ENCODE results near the gene OR9A2. TPM values are rescaled to one million over a fixed set of nuclear protein-coding genes. Genes with fewer than 3 reads are reported as not detected.

Gene OR9A2
- total and polyA plus RNA-seq, 12 donors: 0.25 TPM; not detected in 11

DNA sequence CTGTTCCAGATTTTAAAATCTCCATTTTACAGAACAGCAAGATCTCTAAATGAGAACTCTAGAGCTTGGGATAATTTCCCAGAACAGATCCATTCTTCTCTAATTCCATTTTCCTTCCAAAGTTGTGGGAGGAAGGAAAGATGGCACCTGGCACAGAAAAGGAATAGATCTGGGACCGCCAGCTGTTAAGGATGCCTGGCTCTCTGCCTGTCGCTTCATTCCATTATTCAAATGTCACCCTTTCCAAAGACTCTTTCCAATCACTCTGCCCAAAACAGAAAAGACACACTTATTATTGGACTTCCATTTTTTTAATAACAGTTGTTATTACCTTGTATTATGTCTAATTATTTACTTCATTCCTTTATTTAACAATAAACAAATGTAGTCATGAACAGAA, 751 bp upstream of the OR9A2 start:
- no peaks in the 10 kb centered on the region for H3K36me3 ChIP-seq
- TF ChIP-seq CTCF (IDR thresholded peaks at IDR 0.05): no peak
- H3K27ac ChIP-seq: no peak overlapping the region
- H3K4me3 ChIP-seq: no peak overlapping the region
- WGBS, 2 donors: 83 to 87% methylated on average over 2 of the region's 2 CpGs
- H3K27me3 ChIP-seq: no peaks in the 10 kb centered on the region
- H3K9me3 ChIP-seq: no peaks in the 10 kb centered on the region
- H3K4me1 ChIP-seq: no peaks in the 10 kb centered on the region
- intact Hi-C loops (cut with DNase I): loop anchor here in 1 of 10 donors (10.0 kb wide), 1 partner anchor 67 kb away; no protein-coding TSS in a partner anchor
- DNase-seq: no peak
- ATAC-seq: no peak

GRCh38 chr7:143025371-143025770, 1.6 kb downstream of the OR9A2 start:
- Histone ChIP-seq H3K27ac (no peak overlapping the region), H3K27me3 (no peaks in the 10 kb centered on the region), H3K4me3 (no peak overlapping the region), H3K4me1 (no peaks in the 10 kb centered on the region), H3K9me3 (no peaks in the 10 kb centered on the region), H3K36me3 (no peaks in the 10 kb centered on the region)
- ATAC-seq (no peak), DNase-seq (no peak)
- intact Hi-C loops (cut with DNase I): loop anchor here in 1 of 10 donors (10.0 kb wide), 1 partner anchor 69 kb away; no protein-coding TSS in a partner anchor
- TF ChIP-seq CTCF (IDR thresholded peaks at IDR 0.05): no peak
- WGBS, 2 donors: 71 to 79% methylated on average over 2 of the region's 2 CpGs

DNA sequence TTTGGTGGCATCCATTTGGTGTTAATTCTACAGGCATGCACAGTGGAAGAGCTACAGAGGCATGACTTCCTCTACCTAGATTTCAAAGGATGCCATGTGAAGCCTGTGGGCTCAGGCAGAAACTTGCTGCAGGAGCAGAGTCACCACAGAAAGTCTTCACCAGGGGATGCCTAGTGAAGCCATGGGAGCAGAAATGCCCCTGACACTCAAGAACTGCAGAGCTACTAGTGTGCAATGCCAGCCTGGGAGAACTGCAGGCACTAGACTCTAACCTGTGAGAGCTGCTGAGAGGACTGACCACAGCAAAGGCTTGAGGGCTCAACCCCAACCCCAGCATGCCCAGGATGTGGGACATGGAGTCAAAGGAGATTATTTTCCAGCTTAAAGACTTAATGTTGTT, 3.9 kb downstream of the OR9A2 start:
- intact Hi-C loops (cut with DNase I): loop anchor here in 1 of 10 donors (10.0 kb wide), 1 partner anchor 72 kb away; no protein-coding TSS in a partner anchor

DNA sequence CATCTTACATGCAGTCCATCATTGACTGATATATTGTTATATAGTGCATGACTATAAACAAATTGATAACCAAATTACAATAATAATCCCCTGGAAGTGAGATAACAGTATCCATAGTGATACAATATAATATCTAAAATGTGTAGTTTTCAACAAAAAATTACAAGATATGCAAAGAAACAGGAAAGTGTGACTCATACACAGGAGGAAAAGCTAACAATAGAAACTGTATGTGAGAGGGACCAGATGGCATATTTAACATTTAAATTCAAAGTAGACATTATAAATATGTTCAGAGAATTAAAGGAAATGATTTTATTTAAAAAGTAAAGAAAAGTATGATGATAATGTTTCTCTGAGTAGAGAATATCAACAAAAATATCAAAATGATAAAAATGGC, 8.0 kb downstream of the OR9A2 start:
- no peak overlapping the region for H3K27ac ChIP-seq
- no peak for ATAC-seq
- H3K4me1 ChIP-seq: peaks cover 0 to 6% (median 0%) of the 10 kb centered on the region in 9 donors
- TF ChIP-seq CTCF (IDR thresholded peaks at IDR 0.05): no peak
- H3K4me3 ChIP-seq: no peak overlapping the region
- H3K27me3 ChIP-seq: peaks cover 0 to 5% (median 0%) of the 10 kb centered on the region in 7 donors
- no peak for DNase-seq
- peaks cover 0 to 4% (median 0%) of the 10 kb centered on the region in 11 donors for H3K9me3 ChIP-seq
- intact Hi-C loops (cut with DNase I): no loop called here
- no peaks in the 10 kb centered on the region for H3K36me3 ChIP-seq

More for the DNA sequence above, 3.9 kb downstream of the OR9A2 start:
- peaks cover 0 to 4% (median 0%) of the 10 kb centered on the region in 11 donors for H3K9me3 ChIP-seq
- no peaks in the 10 kb centered on the region for H3K27me3 ChIP-seq
- H3K36me3 ChIP-seq: no peaks in the 10 kb centered on the region
- no peak overlapping the region for H3K27ac ChIP-seq
- H3K4me1 ChIP-seq: no peaks in the 10 kb centered on the region
- no peak for TF ChIP-seq CTCF (IDR thresholded peaks at IDR 0.05)
- no peak for DNase-seq
- H3K4me3 ChIP-seq: no peak overlapping the region
- ATAC-seq: no peak

All from heart right ventricle (tissue), 16 donors.